Glomerular visceral epithelial cell (primary cell): ENCODE data around the gene ASCL2.
"Not testable (repeated sequence)": the region's sequence is repeated elsewhere in the genome, so short reads cannot be mapped to it uniquely, and the experiment has no call there.

Experiments
- DNase-seq: peaks from one replicate; pipeline ENCODE4 v3.0.0-alpha.2; 2016; ENCODE audit errors: extremely low spot score

ASCL2 gene

GRCh38 chr11:2297623-2298030 is 27.2 kb upstream of the ASCL2 start:
- no peak for DNase-seq

- no peak for DNase-seq
Observed at GRCh38 chr11:2296913-2297622, 26.7 kb upstream of the ASCL2 start.

- DNase-seq = no peak
Observed at GRCh38 chr11:2295971-2296912, 25.9 kb upstream of the ASCL2 start.

DNA sequence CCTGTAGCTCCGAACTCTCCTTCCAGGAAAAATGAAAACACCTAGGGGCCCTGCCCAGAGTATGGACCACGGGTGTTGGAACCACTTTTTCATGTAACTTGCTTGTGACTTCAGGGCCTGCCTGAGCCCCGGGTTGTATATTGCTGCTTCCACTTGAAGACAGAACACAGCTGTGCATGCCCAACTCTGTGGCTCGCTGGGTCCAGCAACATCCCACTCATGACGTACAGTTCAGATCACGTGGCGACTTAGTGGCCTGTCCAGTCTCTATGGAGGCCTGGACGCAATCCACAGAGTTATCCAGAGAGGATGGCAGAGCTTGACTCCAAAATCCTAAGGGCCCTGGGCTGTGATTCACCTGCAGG is 24.5 kb upstream of the ASCL2 start:
- DNase-seq = no peak

- no peak for DNase-seq
Observed at GRCh38 chr11:2293984-2294925, 23.9 kb upstream of the ASCL2 start.

DNA sequence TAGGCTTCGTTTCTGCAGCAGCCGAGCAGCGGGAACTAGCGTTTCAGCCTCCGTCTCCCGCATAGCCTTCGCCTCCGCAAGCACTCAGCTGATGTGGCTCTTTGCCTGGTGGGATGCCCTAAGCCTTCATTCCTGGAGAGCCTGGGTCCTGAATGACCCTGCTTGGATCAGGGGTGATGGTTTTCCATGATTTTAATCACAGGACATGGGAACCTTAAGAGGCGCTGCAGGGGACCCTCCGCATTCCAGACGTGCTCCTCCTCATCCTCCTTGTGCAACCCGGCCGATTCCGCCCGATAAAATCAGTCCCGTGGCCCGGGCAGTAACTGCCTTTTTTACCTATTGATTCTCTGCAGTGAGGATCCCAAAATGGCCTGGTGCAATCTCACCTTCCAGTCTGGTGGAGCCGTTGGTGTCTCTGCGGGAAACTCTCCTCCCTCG is 23.2 kb upstream of the ASCL2 start:
- no peak for DNase-seq

GRCh38 chr11:2290351-2290841 is 20.0 kb upstream of the ASCL2 start:
- no peak for DNase-seq

DNA sequence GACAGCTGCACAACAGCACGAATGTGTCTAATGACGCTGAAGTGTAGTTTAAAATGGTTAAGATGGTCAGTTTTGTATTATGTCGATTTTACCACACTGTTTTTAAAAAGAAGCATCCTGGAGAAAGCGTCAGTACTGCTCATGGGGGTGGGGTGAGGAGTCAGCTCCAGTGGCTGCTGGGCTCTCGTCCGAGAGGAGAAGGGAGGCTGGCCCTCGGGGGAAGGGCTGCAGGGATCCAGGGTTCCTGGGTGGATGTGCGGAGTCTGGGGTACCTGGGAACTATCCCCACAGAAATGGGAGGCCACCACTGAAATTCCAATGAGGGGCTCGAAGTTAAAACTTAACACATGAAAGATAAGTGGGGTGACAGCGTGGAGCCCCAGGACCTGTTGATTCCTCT is 19.5 kb upstream of the ASCL2 start:
- DNase-seq = no peak

GRCh38 chr11:2289350-2289749 is 19.0 kb upstream of the ASCL2 start:
- DNase-seq = no peak

DNA sequence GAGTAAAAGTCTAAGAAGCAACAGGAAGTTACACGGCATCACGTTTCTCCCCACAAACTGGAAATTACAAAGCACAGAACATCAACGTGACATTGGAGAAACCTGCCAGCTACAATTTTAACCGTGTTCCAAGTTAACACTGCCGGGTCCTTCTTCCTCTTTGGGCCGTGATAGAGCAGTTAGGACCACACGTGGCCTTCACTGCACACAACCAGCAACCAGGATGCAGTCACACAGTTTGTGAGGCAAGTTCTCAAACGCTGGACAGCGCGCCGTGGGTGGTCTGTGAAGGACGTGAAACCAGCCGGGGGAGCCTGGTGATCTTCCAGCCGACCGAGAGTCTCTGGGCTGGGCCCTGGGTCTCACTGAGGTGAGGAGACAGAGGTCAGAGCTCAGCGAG is 16.7 kb upstream of the ASCL2 start:
- DNase-seq = no peak

DNA sequence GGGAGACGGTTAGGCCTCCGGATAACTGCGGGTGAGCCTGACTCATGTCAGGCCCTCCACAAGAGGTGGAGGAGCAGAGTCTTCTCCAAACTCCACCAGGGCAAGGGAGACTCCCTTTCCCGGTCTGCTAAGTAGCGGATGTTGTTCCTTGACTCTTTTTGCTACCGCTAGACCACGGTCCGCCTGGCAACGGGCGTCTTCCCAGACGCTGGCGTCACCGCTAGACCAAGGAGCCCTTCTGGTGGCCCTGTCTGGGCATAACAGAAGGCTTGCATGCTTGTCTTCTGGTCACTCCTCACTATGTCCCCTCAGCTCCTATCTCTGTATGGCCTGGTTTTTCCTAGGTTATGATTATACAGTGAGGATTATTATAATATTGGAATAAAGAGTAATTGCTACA is 16.0 kb upstream of the ASCL2 start:
- DNase-seq = not testable (repeated sequence)

- DNase-seq = no peak
Observed at GRCh38 chr11:2280208-2280607, 9.8 kb upstream of the ASCL2 start.

- no peak for DNase-seq
Observed at GRCh38 chr11:2277933-2278523, 7.6 kb upstream of the ASCL2 start.

- no peak for DNase-seq
Observed at GRCh38 chr11:2277008-2277346, 6.6 kb upstream of the ASCL2 start.

- no peak for DNase-seq
Observed at GRCh38 chr11:2276280-2277007, 6.1 kb upstream of the ASCL2 start.

GRCh38 chr11:2275334-2276279 is 5.2 kb upstream of the ASCL2 start:
- no peak for DNase-seq

DNA sequence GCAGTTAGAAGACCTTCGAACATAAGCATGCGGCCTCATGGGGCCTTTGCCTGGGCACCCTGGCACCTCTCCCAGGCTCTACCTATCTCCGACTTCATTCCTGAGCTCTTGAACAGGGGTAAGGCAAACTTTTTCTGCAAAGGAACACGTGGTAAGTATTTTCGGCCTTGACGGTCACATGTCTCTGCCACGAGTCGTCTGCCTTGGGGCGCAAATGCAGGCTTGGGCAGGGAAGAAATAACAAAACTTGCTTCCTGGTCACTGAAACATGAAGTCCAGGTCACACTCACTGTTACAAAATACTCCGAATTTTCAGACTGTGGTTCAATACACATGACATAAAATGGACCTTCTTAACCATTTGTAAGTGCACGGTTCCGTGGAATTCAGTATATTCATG is 3.4 kb upstream of the ASCL2 start:
- DNase-seq = no peak

- no peak for DNase-seq
Observed at GRCh38 chr11:2273311-2273710, 2.9 kb upstream of the ASCL2 start.

DNA sequence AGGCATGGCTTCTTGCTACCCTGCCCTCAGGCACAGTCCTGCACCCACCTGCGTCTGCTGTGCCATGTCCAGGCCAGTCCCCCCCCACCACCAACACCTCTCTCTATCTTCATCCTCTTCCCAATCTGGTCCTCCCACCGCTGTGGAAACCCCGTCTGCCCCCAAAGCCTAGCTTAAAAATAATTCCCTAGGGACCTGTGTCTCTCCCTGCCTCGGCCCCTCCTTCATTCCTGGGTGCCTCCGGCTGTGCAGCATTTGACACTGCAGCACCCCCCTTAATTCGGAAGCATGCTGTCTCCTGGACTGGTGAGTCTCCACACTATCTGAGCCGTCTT is 2.5 kb upstream of the ASCL2 start:
- no peak for DNase-seq
